HG02852 (cell line): ENCODE results near the gene SLC35F4.
A peak's percentile ranks its signal among the peaks of the same experiment; 100 is the strongest.

ENCODE experiments used
- ATAC-seq: cut with Tn5 transposase; IDR thresholded peaks from one replicate; pipeline ENCODE4 v1.9.1; 2021; ENCODE audit warnings: mild to moderate bottlenecking, moderate library complexity; ENCODE audit not compliant: unreplicated experiment

Gene SLC35F4

GRCh38 chr14:57848786-57849185 lies 17.1 kb downstream of the SLC35F4 start:
- ATAC-seq: no peak

- ATAC-seq: no peak
Observed at GRCh38 chr14:57848353-57848752, 17.5 kb downstream of the SLC35F4 start.

- no peak for ATAC-seq
Observed at GRCh38 chr14:57847706-57848105, 18.2 kb downstream of the SLC35F4 start.

- no peak for ATAC-seq
Observed at GRCh38 chr14:57847096-57847495, 18.8 kb downstream of the SLC35F4 start.

- ATAC-seq: no peak
Observed at GRCh38 chr14:57846596-57846995, 19.3 kb downstream of the SLC35F4 start.

GRCh38 chr14:57845802-57846531 lies 19.9 kb downstream of the SLC35F4 start:
- ATAC-seq: no peak

GRCh38 chr14:57845316-57845715 lies 20.6 kb downstream of the SLC35F4 start:
- ATAC-seq: no peak

GRCh38 chr14:57837267-57837666 lies 28.6 kb downstream of the SLC35F4 start:
- no peak for ATAC-seq

GRCh38 chr14:57835766-57836165 lies 30.1 kb downstream of the SLC35F4 start:
- ATAC-seq: no peak

- ATAC-seq: no peak
Observed at GRCh38 chr14:57834961-57835360, 30.9 kb downstream of the SLC35F4 start.

GRCh38 chr14:57834001-57834598 lies 31.8 kb downstream of the SLC35F4 start:
- no peak for ATAC-seq

- no peak for ATAC-seq
Observed at GRCh38 chr14:57833323-57833722, 32.6 kb downstream of the SLC35F4 start.

GRCh38 chr14:57831981-57832380 lies 33.9 kb downstream of the SLC35F4 start:
- no peak for ATAC-seq

GRCh38 chr14:57828713-57829112 lies 37.2 kb downstream of the SLC35F4 start:
- no peak for ATAC-seq

- no peak for ATAC-seq
Observed at GRCh38 chr14:57823015-57823660, 42.8 kb downstream of the SLC35F4 start.

- no peak for ATAC-seq
Observed at GRCh38 chr14:57822081-57822480, 43.8 kb downstream of the SLC35F4 start.

GRCh38 chr14:57820581-57820980 lies 45.3 kb downstream of the SLC35F4 start:
- no peak for ATAC-seq

- no peak for ATAC-seq
Observed at GRCh38 chr14:57818511-57818910, 47.4 kb downstream of the SLC35F4 start.

- ATAC-seq: peak; percentile 51
Observed at GRCh38 chr14:57816568-57817284, 49.2 kb downstream of the SLC35F4 start.

- no peak for ATAC-seq
Observed at GRCh38 chr14:57814726-57815125, 51.2 kb downstream of the SLC35F4 start.

GRCh38 chr14:57812741-57813140 lies 53.2 kb downstream of the SLC35F4 start:
- ATAC-seq: no peak
